GM18511 (cell line): Measurements from ENCODE around the gene CCDC57.

Source experiments
- ATAC-seq: cut with Tn5 transposase; IDR thresholded peaks from one replicate; pipeline ENCODE4 v1.9.1; 2021; ENCODE audit warnings: mild to moderate bottlenecking, moderate library complexity; ENCODE audit not compliant: unreplicated experiment

Gene CCDC57

DNA sequence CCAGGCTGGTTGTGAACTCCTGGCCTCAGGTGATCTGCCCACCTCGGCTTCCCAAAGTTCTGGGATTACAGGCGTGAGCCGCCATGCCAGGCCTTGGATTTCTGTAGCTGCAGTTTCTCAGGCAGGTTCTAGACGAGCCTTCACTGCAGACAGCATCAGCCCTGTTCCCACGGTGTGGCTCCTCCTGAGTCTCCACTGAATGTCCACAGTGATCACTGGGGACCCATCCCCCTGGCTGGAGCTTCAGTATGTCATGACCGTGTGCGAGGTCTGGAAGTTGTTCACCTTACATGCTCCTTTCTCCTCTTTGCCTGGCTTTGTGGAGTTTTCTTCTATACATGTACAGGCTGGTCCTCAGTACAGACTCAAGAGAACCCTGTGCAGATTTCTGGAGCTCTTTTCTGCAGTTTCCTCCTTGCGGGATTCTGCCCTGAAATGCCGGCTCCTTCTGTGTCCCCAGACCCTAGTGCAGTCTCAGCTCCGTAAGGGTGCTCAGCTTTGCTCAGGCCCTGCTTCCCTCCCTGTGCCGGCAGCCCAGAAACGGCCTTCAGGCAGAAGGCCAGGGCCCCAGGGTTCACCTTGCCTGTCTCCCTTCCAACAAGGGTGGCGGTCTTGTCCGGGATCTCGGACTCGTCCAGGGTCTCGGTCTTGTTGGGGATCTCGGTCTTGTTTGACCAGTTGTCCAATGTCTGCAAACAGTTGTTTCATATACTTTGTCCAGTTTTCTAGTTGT lies 100.3 kb downstream of the CCDC57 start:
- ATAC-seq, result no peak

DNA sequence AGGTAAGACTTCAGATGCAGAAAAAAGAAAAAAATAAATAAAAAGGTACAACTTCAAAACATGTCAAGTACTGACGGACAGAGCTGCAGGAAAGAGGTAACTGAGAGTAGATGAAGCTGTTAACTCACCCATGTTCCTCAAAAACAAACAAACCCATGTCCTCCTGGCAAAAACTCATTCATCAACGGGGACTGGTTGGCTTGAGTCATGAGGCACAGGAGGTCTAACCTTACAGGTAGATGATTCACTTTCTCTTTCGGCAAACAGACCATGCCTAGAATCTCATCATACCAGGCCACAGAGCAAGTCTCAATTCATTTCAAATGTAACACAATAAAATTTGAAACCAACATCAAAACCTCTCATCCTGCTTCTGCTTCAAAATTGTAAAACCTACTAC lies 102.3 kb downstream of the CCDC57 start:
- ATAC-seq, result no peak

DNA sequence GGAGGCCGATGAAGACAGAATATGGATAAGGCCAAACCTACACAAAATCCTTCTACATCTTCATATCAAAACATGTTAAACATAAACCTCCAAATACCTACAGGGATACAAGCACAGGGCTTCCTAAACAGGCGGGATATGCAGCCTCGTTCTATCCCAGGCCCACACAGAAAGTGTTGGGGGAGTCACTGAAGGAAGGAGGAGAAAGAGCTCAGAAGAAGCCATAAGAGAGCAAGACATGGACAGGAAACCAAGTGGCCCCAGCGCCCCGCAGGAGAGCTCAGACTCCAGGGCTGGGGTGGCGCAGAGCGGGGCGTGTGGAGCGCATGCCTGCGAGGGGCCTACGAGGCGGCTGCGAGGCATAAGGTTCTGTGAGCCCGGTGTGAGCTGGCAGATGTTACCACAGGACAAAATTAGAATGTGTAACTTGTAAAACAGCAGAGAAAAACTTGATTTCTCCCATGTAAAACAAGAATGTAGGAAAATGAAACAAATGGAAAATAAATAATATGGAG lies 103.6 kb downstream of the CCDC57 start:
- ATAC-seq, result no peak

DNA sequence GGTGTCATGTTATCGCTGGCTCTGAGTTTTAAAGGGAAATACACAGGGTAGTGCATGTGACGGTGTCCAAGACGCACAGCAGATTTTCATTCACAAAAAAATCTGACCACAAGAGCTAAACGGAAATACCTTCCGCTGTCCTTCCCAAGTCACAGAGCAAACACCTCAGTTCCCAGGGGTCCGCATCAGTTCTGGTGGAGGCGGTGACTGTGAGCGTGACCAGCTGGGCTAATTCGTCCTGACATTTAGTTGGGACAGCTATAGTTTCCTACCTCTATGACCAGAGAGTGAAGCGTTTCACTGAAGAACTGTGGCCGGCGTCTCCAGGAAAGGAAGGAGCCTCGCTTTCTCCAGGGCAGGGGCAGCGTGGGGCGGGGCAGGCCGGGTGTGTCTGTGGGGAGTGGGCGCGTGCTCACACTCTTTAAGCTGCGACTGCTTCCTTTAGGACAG lies 104.1 kb downstream of the CCDC57 start:
- no peak for ATAC-seq

DNA sequence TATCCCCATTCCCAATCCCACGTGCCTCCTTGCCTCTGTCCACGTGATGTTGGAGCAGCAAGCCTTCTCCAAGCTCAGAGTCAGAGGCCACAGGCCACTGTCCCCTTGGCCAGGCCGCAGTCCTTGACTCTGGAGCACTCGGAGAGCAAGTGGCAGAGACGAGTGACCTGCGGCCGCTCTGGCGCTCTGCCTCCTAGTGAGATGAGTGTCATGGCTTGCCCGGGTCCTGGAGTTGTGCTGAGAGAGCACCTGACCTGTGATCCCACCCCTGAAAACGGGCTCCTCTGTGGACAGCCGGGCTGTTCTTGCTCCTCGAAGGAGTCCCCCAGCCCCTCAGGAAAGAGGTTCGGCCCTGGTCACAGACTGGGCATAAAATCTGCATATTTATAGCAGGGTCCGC lies 104.6 kb downstream of the CCDC57 start:
- no peak for ATAC-seq

DNA sequence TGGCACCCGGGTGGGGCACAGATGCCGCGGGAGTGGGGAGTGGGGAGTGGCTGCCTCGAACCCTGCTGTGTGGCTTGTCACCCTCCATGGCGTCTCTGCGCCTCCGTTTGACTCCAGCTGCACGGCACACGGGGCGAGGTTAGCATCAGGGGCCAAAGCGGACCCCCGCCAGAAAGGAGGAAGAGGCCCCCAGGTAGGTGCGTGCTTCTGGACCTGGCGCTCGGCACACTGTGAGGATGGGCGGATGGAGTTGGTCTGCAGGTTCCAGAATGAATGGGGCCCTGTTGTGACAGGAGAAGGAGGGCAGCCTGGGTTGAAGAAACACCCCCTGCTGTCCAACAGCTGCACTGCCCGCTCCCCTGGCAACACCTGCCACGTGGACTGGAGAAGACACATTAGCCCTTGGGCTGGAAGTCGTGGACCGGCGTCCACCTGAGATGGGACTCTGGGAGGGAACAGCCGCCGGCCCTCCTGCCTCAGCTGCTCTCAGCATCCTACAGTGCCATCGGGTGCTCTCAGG lies 105.2 kb downstream of the CCDC57 start:
- ATAC-seq, result no peak

DNA sequence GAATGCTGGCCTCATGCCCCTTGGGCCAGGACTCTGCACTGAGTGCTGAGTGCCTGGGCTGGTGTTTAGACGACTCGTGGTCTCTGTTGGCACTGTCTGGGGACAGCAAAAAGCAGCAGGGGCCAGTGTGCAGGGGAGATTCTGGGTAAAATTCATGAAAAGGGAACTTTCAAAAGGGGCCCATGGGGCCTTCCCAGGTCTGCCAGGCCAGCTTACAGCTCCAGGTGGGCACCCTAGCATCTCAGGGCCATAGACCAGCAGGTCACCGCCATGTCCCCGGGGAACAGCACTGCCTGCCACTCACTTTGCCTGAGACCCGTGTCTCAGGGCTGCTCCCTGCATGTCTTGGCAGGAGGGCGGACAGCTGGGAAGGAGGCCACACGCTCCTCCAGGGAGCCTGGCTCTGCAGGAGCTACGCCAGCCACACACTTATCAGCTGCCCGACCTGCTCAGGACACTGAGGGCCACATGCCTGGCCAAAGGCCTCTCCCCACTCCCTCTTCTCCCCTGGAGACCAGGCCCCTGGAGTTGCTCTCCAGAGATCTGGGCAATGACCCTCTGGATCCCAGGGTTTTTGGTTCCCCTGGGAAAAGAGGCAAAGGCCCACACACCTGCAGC lies 105.8 kb downstream of the CCDC57 start:
- ATAC-seq, result peak; percentile 23

DNA sequence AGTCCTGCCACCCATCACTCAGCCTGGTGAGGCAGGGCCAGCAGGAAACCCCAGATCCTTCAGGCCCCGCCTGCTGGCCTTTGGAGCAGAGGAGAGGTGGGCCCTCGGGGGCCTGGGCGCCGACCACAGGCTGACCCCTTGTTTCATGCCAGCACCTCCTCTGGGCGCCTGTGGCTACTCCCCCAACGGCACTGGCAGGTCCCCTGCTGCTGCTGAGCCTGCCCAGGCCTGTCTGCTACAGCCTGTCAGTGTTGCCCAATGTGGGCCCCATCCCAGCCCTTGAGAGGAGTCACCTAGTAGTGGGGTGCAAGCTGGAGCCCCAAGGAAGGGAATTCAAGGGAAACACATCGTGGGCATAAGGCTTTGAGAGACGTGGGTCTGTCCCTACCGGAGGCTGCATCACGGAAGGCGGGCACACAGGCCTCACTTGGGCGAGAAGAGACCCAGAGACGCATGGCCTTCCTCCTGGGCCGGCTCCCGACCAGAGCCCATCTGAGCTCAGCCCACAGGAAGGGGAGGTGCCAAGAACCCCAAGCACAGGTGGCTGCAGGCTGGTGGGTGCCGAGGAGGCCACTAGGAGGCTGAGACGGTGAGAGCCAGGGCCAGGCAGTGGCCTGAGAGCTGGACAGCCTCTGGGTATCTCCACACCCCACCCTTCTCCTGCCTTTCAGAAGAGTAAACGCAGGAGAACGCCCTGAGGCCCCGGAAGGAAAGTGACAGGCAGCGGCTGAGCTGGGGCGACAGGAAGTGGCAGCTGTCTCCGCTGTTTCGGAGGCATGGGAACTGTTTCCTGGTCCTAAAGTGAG lies 106.6 kb downstream of the CCDC57 start:
- peak; percentile 90 for ATAC-seq

DNA sequence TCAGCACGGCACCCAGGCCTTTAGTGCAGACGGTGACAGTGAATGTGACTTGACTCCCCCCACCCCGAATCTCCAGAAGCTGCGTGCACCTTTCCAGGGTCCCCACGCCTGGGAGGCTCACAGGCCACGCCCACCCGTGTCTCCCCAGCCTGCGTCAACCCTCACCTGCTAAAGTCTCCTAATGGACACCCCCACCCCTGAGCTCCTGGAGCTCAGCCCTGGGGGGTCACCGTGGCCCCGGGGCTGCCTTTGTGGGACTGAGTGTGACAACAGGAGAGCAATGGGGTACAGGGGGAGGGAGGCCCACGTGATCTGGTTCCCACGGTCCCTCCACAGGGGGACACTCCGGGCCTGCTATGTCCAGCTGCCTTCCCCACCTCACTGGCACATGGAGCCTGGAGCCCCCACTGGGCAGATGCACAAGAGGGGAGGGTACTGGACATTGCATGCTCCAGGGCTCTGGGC lies 107.2 kb downstream of the CCDC57 start:
- ATAC-seq, result no peak

DNA sequence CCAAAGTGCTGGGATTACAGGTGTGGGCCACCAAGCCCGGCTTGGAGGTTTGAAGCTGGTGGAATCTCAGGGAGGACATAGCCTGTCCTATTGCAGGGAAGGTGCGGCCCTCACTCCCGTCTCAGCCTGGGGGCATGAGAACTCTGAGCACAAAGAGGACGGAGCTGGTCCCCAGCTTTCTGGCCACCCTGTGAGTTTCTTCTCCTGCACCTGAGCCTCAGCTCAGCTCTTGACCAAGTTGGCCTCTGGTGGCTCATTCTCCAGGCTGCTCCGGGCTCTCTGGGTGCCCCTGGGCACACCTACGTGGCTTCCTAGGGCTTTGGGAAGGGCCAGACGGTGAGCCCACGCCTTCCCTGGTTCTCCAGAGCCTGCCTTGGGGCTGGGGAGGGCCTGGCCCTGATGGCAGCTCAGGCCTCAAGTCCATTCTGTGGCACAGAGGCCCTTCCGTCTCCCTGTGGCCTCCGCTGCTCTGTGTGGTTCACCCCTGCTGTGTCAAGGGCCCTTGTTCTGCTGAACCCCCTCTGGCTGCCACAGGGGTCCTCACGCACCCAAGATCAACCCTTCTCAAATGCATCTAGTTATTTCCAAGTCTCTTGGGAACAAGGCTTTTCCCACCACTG lies 107.7 kb downstream of the CCDC57 start:
- no peak for ATAC-seq

DNA sequence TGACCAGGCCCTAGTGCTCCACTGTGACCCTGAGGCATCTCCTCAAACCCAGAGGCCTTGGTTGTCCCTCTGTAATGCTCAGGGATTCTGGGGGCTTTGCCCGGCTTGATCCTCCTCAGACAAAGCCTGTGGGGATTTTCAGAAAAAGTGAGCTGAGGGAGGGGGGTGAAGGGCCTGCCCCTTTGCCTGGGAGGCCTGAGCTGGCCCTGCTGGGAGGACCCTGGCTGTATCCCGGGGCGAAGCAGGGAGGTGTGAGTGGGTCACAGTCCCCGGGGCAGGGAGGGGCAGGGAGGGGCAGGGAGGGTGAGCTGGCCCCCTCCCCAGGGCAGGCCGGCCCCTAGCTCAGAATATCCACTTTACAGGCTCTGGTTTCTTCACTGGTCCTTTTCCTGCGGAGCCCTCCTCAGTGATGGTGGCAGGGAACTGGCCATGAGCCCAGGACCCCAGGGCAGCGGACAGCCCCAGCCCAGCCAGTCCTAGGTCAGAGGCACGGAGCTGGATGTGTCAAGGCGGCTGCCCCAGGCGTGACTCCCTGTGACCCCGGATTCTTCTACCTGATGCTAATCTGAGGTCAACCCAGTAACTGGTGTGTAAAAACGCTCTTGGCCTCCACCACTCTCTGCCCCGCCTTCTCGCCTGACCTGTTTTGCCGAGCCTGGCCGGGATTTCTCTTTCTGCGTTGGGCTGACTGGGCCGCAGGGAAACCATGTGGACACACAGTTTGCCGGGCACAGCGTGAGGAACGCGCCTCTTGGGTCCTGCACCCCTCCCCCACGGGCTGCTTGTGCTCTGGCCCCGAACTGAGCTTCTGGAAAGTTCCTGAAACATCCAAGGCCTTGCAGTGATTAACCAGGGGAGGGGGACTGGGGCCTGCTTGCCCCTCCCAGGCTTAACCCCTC lies 108.8 kb downstream of the CCDC57 start:
- ATAC-seq, result no peak

DNA sequence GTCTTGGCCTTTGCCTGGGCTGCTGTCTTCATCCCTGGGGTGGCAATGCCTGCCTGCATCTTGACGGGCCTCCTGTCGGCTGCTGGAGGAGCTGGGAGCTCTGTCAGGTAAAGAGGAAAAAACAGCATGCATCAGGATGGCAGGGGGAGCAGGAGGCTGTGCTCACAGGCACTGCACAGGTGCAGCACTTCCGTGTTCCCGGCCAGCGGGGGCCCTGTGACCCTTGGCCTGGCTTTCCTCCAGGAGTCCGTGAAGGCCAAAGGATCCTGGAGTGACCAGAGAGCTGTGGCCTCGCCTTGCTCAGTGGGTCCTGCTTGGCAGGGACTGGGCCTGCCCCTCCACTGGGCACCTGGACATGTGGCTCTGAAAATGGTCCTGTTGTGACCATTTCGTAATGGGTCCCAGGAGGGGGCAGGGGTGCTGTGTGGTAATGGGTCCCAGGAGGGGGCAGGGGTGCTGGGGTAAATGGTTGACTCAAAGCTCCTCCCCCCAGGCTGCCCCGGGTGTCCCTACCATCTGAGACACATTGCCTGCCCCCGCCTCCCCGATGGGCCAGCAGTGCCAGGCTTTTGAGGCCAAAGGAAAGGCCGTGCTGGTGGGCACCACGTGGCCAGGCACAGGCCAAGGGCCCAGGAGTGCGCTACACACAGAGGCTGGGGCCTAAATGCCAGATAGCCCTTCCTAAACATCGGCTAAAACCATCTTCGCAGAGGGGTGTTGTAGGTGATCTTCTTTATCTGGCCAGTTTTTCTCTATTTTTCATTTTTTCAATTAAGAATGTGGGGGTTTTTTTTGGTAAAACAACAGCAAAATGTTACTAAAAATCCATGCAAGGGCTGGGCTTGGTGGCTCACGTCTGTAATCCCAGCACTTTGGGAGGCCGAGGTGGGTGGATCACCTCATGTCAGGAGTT lies 110.6 kb downstream of the CCDC57 start:
- no peak for ATAC-seq

DNA sequence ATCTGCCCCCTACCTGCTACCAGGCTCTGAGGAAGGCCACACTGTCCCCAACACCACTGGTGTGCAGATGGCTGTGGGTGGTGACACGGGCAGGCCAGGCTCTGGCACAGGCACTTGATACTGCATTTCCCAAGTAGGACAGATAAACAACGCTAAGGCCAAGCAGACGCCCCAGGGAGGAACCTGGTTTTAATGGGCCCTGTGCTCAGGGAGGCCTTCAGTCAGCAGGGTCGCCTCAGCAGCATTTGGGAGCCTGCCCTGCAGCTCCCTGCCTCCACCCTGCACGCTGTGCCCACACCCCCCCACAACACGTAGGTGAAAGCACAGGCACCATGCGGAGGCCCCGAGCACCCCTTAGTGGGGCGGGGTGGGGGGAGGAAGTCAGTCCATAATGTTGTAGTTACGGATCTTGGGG lies 111.3 kb downstream of the CCDC57 start:
- no peak for ATAC-seq

DNA sequence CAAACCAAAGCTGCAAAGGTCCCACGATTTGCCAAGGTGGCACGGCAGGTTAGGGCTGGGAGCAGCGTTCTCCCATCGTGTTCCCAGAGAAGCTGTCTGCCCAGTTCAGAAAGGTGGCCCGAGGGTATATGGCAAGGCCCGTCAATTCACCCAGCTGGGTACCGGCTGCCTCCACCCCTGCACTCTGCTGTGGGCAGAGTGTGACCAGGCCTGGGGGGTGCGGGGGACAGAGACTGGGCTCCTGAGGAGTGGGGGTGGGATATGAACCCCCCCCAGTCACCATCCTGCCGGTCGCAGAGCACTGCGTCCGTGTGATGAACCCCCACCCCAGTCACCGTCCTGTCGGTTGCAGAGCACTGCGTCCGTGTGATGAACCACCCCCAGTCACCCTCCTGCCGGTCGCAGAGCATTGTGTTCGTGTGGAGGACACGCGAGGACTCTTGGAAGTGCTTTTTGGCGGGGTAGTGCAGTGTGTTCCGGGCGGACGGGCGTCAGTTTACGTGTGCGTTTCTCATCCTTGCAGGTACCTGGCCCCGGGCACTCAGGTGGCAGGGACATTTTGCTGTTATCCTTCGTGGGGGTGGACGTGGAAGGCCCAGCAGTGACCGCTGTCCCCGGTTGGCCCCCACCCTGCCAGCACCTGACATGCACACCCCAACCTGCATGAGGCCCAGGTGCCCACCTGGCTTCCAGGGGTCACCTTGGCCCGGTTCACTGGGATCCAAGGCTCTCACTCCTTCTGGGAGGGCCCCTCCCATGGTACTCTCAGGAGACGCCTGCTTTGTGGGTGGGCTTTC lies 111.9 kb downstream of the CCDC57 start:
- no peak for ATAC-seq

DNA sequence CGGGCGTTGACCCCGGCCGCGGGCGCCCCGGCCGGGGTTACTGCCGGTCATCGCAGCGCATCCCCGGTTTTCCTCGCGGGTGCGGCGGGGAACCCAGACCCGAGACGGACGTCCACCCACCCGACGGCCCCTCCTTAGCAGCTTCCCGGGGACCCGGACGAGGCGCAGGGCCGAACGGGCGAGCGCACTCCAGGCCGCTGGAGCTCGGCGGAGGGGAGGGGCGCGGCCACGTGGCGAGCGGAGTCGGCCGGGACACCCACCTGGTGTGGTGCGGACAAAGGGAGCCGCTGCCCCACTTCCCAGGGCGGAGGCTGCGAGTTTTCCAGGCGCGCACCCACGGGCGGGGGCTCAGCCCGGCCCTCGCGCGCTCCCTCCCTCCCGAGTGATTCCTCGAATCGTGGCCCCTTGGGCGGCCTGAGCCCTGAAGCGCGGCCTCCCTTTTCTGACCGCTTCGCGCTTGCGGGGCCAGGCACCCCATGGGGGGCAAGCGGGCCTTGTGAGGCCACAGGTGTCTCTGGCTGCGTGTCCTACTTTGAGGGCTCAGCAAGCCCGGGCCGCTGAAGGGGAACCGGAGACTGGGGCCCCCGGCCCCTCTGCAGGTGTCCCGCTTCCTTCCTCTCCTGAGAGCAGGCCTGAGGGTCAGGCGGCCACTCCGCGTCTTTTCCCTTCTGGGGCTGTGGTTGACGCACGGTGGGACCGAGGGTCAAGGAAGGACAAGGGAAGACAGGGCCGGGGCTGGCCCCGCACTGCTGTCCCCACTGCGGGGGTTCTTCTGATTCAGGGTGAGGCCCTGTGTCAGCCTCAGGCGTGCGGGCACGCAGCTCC lies 113.5 kb downstream of the CCDC57 start:
- ATAC-seq, result peak; percentile 15

DNA sequence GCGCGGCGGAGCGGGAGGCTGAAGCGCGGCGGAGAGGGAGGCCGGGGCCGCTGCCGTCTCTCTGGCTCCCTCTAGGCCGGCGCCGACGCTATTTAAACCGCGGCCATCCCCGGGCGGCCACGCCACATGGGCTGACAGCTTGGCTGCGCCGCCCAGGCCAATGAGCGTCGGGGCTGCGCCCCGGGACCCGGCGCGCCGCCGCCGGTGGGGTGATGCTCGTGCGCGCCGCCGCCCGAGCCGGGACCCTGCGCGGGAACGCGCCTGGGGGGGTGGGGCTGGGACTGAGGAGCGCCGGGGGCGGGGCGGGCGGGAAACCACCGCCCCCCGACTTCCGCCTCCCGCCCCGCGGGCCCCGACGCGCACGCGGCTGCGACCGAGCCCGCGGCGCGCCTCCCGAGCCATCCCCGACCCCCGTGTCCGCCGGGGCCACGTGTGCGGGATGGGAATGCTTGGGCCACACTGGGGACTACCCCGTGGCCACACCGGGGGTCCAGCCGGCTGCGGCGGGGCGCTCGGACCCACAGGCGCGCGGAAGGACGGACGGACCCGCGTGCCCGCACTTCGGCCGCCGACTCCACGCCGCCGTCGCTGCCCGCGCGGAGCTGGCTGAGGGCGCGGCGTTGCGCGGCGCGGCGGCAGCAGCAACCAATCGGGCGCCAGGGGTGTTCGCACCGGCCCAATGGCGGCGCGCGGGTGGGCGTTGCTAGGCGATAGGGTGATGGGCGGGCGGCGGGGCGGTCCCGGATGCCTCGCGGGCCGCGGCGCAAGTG lies 114.3 kb downstream of the CCDC57 start, which contains the start of gene FASN:
FASN (minus strand) TSS at position 68 of the 770 bp plus-strand sequence. CDS start 1,791 bp downstream, outside the sequence.
- peak; percentile 73 for ATAC-seq
